Measurements from ENCODE around the gene EXOC4. TPM values are rescaled to one million over a fixed set of nuclear protein-coding genes. Genes with fewer than 3 reads are reported as not detected.

EXOC4 gene
- total RNA-seq, 4 donors from 2014 or later, result 60.0 to 187 (median 80.1) TPM

DNA sequence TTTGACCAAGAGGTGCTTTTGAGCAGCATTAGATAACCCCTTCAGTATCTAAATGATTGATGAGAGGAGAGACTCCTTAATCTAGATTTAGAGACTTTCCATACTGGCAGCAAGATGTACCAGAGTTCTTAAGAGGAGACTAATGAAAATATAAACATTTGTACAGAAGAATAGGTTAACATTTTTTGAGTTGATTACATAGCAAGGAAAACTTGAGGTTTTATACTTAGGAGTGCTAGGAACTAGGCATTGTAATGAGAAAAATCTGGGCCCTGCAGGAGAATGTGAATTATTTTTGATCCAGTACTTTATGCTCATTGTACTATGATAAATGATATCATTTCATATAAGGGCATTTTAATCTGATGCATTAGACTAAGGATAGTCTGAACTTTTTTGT lies 261.7 kb downstream of the EXOC4 start:
- Histone ChIP-seq H3K4me1 (no peaks in the 10 kb centered on the region), H3K27me3 (no peaks in the 10 kb centered on the region), H3K4me3 (no peak overlapping the region), H3K27ac (no peak overlapping the region), H3K36me3 (no peaks in the 10 kb centered on the region), H3K9me3 (no peaks in the 10 kb centered on the region)
- DNase-seq (ENCODE audit: low spot score in 2 of 2), result no peak
- TF ChIP-seq EP300 (IDR thresholded peaks at IDR 0.05) (no peak), POLR2A (IDR thresholded peaks at IDR 0.05) (no peak), POLR2AphosphoS5 (IDR thresholded peaks at IDR 0.05) (no peak)
- TF ChIP-seq, protein P1, sequence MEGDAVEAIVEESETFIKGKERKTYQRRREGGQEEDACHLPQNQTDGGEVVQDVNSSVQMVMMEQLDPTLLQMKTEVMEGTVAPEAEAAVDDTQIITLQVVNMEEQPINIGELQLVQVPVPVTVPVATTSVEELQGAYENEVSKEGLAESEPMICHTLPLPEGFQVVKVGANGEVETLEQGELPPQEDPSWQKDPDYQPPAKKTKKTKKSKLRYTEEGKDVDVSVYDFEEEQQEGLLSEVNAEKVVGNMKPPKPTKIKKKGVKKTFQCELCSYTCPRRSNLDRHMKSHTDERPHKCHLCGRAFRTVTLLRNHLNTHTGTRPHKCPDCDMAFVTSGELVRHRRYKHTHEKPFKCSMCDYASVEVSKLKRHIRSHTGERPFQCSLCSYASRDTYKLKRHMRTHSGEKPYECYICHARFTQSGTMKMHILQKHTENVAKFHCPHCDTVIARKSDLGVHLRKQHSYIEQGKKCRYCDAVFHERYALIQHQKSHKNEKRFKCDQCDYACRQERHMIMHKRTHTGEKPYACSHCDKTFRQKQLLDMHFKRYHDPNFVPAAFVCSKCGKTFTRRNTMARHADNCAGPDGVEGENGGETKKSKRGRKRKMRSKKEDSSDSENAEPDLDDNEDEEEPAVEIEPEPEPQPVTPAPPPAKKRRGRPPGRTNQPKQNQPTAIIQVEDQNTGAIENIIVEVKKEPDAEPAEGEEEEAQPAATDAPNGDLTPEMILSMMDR (IDR thresholded peaks at IDR 0.05), result no peak

DNA sequence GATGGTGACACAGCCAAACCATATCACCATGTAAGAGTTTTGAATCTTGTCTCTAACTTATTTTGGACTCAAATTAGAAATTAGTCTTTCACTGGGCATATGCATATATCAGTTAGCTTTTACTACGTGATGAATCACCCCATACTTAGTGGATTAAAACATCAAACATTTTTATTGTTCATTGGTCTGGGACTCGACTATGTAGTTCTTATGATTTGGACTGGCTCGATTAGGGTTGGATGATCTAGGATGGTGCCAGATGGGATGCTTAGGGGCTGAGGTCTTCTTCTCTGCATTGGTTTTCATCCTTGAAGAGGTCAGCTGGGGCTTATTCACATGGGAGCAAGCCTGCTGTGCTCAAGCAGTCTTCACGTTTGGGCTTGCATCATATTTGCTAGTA lies 264.9 kb downstream of the EXOC4 start:
- no peaks in the 10 kb centered on the region for H3K9me3 ChIP-seq
- H3K4me3 ChIP-seq, result no peak overlapping the region
- no peak overlapping the region for H3K27ac ChIP-seq
- H3K36me3 ChIP-seq, result no peaks in the 10 kb centered on the region
- no peaks in the 10 kb centered on the region for H3K27me3 ChIP-seq
- WGBS, result 87% methylated on average over 4 of the region's 4 CpGs
- no peak for DNase-seq (ENCODE audit: low spot score in 2 of 2)
- no peaks in the 10 kb centered on the region for H3K4me1 ChIP-seq
- TF ChIP-seq EP300 (IDR thresholded peaks at IDR 0.05) (no peak), POLR2AphosphoS5 (IDR thresholded peaks at IDR 0.05) (no peak)

DNA sequence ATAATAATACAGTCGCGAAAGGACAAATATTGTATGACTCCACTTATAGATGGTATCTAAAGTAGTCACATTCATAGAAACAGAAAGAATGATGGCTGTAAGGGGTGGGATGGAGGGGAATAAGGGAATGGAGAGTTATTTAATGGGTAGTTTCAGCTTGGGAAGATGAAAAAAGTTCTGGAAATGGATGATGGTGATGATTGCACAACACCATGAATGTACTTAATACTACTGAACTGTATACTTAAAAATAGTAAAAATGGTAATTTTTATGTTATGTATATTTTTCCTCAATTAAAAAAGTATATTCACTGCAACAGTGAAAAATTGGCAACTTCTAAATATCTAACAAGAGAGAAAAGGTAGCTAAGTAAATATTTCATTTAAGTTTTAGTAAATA lies 265.8 kb downstream of the EXOC4 start:
- H3K4me3 ChIP-seq, result no peak overlapping the region
- no peaks in the 10 kb centered on the region for H3K36me3 ChIP-seq
- no peaks in the 10 kb centered on the region for H3K27me3 ChIP-seq
- no peaks in the 10 kb centered on the region for H3K9me3 ChIP-seq
- no peaks in the 10 kb centered on the region for H3K4me1 ChIP-seq
- WGBS, result 99% methylated on average over 2 of the region's 2 CpGs
- TF ChIP-seq POLR2A (IDR thresholded peaks at IDR 0.05) (no peak), EP300 (IDR thresholded peaks at IDR 0.05) (no peak), POLR2AphosphoS5 (IDR thresholded peaks at IDR 0.05) (no peak)
- TF ChIP-seq, protein P1 (IDR thresholded peaks at IDR 0.05), result no peak
- no peak overlapping the region for H3K27ac ChIP-seq
- DNase-seq (ENCODE audit: low spot score in 2 of 2), result no peak

DNA sequence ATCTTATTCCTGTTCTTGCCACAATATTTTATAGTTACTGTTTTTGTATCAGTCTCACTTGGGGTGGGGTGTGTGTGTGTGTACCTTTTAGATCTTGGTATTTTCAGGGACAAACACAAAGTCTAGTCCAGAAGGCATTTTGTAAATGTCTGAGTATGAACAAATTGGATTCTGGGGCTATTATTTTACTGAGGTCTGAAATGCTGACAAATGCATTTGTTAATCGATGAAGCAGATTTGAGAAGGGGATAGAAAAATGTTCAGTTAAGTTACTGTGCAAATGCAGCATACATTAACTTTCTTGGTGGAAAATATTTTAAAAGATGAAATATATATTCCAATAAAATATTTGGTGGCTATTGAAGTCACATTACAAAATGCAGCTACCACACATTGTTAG lies 267.4 kb downstream of the EXOC4 start:
- TF ChIP-seq POLR2AphosphoS5 (IDR thresholded peaks at IDR 0.05) (no peak), POLR2A (IDR thresholded peaks at IDR 0.05) (no peak), EP300 (IDR thresholded peaks at IDR 0.05) (no peak)
- TF ChIP-seq, protein P1 (IDR thresholded peaks at IDR 0.05), result no peak
- Histone ChIP-seq H3K4me1 (no peaks in the 10 kb centered on the region), H3K4me3 (no peak overlapping the region), H3K27ac (no peak overlapping the region), H3K27me3 (no peaks in the 10 kb centered on the region), H3K9me3 (no peaks in the 10 kb centered on the region), H3K36me3 (no peaks in the 10 kb centered on the region)
- DNase-seq (ENCODE audit: low spot score in 2 of 2), result no peak
- 90% methylated on average over 1 of the region's 1 CpG for WGBS

DNA sequence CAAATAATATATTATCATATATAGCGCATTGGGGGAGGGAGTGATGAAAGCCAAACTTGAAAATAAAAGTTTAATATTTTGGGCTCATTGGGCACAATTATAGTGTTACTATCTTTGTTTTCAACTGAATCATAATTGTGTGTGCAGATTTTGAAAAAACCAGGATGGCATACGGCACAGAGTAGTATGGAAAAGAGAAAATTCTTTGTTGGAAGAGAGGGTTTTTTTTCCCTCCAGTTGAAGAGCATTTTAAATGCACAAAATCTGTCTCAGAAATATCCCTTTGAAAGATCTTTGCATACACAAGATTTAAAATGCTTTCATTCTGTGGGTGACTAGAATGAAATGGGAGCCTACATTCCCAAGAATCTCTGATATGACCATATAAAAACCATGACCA lies 269.6 kb downstream of the EXOC4 start:
- Histone ChIP-seq H3K4me1 (no peaks in the 10 kb centered on the region), H3K4me3 (no peak overlapping the region), H3K27ac (no peak overlapping the region), H3K9me3 (no peaks in the 10 kb centered on the region), H3K27me3 (no peaks in the 10 kb centered on the region), H3K36me3 (no peaks in the 10 kb centered on the region)
- no peak for TF ChIP-seq POLR2AphosphoS5 (IDR thresholded peaks at IDR 0.05)
- TF ChIP-seq POLR2A (IDR thresholded peaks at IDR 0.05), result no peak
- TF ChIP-seq EP300 (IDR thresholded peaks at IDR 0.05), result no peak
- TF ChIP-seq, protein P1 (IDR thresholded peaks at IDR 0.05), result no peak
- no peak for DNase-seq (ENCODE audit: low spot score in 2 of 2)
- WGBS, result 92% methylated on average over 2 of the region's 2 CpGs

DNA sequence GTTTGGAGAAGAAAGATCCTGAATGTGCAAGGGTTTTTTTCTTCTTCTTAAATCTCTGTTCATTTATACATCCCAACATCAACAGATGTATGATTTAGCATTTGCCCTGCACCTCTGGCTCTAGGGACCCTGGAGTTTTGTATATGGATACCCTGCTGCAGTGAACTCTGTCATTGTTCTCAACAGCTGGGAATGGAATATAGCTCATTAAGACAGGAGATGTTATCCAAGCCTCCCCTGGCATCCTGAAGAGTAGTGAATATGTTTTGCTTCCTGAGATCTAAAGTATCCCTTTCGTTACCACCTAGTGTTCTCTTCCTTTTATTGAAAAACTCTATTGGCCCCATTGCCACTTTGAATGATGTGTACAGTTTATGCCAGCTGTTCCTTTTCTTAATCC lies 275.9 kb downstream of the EXOC4 start:
- H3K36me3 ChIP-seq, result no peaks in the 10 kb centered on the region
- no peak overlapping the region for H3K4me3 ChIP-seq
- H3K27me3 ChIP-seq, result no peaks in the 10 kb centered on the region
- no peaks in the 10 kb centered on the region for H3K4me1 ChIP-seq
- no peak overlapping the region for H3K27ac ChIP-seq
- no peaks in the 10 kb centered on the region for H3K9me3 ChIP-seq
- 84% methylated on average over 1 of the region's 1 CpG for WGBS
- DNase-seq (ENCODE audit: low spot score in 2 of 2), result no peak
- TF ChIP-seq EP300 (IDR thresholded peaks at IDR 0.05) (no peak), POLR2AphosphoS5 (IDR thresholded peaks at IDR 0.05) (no peak), POLR2A (IDR thresholded peaks at IDR 0.05) (no peak)
- TF ChIP-seq, protein P1 (IDR thresholded peaks at IDR 0.05), result no peak
